HG02623 (cell line): ENCODE data around the gene PIKFYVE.
"Not testable (repeated sequence)": the region's sequence is repeated elsewhere in the genome, so short reads cannot be mapped to it uniquely, and the experiment has no call there.

Experiments used
- ATAC-seq: cut with Tn5 transposase; IDR thresholded peaks from one replicate; pipeline ENCODE4 v1.9.1; 2021; ENCODE audit warnings: moderate library complexity; ENCODE audit not compliant: unreplicated experiment

Gene PIKFYVE

DNA sequence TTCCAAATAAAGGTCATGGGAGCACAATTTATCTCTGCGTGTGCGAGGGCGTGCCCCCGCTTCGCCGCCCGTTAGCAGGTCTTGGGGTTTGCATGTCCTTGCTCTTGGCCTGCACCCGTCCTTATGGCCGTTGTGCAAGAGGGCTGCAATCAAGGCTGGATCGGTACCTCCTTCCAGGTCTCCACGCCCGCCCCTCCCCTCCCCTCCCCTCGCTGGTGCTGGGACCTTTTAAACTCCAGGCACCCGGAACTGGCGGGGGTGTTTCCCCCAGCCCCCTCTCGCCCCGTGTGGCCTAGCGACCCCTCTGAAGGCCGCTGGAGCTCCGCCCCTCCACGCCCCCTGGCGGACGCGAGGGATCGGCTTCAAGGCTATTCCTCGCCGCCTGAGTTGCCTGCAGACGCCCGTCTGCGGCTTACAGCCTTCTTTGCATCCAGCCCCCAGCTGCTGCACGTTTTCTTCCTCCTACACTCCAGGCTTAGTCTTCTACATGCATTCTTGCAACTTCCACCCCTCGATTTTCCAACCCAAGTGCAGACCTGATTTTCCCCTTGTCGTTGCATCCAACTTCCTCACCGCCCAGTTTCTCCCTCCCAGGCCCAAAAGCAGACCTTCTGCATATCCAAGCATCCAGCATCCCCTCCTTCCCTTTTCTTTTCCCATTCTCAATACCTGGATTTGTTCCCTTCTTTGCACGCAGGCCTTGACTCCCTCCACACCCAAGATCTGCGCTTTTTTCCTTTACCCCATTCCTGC is 11.8 kb upstream of the PIKFYVE start:
- peak; percentile 54 for ATAC-seq

DNA sequence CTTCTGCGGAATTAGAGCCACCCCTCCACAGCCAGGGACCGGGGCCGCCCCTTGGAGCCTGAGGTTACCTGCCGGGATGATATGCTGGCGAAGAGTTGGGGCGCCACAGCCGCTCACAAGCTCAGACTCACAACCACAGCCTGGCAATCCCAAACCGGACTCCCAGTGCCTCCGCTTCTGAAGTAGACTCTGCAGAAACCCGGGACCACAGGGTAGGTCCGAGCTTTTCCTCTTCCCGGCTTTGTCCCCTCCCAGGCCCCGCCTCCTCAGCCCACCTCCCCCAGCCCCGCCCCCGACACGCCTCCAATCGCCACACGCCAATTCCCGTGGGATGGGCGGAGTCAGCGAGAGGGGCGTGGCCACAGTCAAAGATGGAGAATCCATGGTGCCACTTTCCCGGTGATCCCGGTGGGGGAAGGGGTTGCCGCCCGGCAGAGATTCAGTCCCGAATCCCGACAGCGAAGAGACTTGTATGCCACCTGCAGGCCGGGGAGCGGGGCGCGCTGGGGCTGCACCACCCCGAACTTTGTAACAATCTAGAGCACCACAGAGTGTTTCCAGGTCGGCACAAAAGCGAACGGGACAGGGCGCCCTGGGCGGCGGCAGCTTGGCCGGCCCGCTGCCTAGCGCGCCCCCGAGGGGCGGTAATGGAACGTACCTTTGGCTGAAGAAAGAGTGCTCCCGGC is 11.0 kb upstream of the PIKFYVE start, which contains the start of gene IDH1:
IDH1 (minus strand) TSS at position 201 of the 686 bp plus-strand sequence. CDS start 3,520 bp downstream, outside the sequence.
- peak; percentile 72 for ATAC-seq

DNA sequence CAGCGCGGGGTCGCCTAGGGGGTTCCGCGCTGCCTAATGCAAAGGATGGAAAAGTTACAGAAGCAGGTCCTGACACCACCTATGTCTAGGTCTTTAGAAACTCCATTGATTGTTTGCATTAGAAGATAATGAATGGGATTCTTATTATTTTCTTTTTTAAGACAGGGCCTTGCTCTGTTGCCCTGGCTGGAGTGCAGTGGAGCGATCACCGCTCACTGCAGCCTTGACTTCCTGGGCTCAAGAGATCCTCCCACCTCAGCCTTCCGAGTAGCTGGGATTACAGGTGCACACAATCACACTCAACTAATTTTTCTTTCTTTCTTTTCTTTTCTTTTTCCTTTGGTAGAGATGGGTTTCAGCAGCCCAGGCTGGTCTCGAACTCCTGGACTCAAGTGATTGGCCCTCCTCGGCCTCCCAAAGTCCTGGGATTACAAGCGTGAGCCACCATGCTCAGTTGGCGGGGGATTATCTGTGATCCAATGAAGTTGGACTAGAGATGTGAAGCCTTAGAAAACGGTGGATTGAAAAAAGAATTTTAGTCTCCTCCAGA is 10.4 kb upstream of the PIKFYVE start:
- peak; percentile 7 for ATAC-seq

DNA sequence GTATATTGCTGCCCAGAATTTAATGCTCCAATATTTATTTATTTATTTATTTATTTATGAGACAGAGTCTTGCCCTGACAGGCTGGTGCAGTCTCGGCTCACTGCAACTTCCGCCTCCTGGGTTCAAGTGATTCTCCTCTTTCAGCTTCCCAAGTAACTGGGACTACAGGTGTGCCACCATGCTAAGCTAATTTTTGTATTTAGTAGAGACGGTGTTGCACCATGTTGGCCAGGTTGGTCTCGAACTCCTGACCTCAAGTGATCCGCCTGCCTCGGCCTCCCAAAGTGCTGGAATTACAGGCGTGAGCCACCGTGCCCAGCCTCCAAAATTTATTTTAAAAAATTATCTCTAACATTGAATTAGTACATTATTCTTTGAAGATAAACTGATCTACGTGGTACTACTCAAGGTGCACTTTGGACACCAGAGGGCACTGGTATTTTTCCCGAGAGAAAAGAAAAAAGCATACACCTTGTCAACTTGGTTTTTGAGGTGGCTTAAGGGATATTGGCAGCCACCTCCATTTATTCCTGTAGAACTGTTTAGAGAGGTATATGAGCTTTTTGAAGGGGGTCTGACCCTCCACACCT is 9.8 kb upstream of the PIKFYVE start:
- no peak for ATAC-seq

DNA sequence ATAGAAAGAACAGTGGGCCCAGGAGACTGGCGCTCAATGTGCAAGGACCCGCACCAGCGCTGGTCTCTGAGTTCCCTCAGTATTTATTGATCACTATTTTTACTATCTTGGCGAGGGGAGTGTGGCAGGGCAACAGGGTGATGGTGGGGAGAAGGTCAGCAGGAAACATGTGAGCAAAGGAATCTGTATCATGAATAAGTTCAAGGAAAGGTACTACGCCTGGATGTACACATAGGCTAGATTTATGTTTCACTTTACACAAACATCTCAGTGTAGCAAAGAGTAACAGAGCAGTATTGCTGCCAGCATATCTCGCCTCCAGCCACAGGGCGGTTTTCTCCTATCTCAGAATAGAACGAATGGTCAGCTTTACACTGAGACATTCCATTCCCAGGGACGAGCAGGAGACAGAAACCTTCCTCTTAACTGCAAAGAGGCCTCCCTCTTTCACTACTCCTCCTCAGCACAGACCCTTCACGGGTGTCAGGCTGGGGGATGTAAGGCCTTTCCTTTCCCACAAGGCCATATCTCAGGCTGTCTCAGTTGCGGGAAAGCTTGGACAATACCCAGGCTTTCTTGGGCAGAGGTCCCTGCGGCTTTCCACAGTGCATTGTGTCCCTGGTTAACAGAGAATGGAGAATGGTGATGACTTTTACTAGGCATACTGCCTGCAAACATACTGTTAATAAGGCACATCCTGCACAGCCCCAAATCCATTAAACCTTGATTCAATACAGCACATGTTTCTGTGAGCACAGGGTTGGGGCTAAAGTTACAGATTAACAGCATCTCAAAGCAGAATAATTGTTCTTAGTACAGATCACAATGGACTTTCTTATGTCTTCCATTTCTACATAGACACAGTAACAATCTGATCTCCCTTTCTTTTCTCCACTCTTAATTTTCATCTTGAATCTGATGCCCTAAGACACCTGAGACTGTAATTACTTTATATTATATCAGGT is 8.9 kb upstream of the PIKFYVE start:
- not testable (repeated sequence) for ATAC-seq

DNA sequence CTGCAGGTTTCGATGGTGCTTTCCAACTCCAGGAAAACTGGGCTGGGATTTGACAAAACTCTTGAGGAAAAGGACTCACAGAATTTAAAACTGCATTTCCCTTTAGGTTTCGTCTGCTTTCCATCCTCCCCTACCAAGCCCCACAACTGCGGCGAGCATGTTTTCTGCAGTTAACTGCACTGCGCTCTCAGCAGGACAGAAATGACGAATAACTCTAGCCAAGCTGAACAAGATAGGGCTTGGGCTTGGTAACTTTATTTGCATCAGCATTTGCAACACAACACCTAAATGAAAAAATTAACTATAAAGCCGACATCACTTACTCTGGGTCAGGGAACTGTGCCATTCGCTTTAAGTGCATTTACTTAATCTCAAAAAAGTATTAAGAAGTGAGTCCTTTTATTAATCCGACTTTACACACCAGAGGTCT is 669 bp upstream of the PIKFYVE start:
- ATAC-seq = peak; percentile 41

DNA sequence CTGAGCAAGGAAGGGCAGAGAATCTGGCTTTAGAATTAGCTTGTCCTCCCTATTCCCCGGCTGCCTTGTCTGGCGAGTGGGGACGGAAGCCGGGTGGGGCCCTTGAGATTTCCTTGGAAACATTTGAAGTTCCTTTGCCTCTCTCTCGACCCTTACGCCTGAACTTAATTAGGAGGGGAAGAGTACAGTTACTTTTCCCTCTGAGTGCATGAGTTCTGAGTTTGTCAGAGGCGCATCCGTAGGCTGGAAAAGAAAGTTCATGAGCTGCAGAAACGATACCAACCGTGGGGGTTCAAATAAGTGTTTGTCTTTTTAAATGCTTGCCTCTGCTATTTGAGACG is 468 bp downstream of the PIKFYVE start:
- ATAC-seq = peak; percentile 7

DNA sequence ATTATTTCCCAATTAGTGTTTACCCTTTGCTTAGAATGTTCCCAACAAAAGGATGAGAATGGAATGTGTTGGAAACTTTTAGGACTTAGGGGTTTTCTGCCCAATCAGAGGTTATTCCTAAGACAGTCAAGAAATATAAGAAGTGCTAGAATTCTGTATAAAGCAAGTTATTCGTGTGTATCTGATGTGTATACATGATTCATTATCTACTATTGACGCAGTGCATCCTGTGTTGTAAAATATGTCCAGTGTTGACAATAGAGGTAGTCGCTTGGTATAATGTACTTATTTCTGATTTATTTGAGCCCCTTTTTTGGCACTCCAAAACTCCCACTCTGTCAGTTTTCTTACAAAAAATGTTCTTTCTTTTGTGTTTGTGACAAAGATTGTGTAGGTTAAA is 881 bp downstream of the PIKFYVE start:
- ATAC-seq = no peak

DNA sequence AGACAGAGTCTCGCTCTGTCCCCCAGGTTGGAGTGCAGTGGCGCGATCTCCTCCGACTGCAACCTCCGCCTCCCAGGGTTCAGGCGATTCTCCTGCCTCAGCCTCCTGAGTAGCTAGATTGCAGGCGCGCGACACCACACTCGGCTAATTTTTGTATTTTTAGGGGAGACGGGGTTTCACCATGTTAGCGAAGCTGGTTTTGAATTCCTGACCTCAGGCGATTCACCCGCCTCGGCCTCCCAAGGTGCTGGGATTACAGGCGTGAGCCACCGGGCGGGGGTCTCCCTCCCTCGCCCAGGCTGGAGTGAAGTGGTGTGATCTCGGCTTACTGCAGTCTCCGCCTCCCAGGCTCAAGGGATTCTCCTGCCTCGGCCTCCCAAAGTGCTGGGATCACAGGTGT is 1.5 kb downstream of the PIKFYVE start:
- not testable (repeated sequence) for ATAC-seq

DNA sequence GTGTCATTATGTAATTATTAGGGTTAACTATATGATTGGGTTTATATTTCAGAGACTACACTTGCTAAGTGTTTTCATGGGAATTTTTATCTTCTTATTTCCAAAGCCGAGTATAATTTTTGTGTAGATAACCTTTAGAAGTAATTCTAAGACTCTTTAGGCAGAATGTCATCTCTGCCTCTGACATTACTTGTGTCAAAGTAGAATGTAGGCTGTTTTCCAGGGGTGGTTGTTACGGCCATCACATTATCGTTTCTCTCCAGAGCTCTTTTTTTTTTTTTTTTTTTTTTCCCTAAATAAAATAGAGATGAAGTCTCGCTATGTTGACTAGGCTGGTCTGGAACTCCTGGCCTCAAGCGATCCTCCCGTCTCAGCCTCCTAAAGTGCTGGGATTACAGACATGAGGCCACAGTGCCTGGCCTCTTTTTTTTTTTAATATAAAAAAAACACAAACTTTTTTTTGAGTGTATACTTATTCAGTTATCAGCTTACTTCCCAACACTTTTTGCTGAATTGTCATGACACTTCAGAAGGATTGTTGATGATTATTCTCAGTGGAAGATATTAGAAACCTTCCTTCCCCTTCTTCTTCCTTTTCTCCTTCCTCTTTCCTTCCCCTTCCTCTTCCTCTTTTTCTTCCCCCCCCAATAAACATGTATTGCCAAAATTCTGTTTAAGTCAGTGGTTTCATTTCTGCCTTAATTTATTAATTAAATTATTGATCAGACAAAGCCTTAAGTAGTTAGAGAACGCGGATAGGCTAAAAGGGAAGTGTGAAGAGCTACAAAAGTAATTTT is 2.3 kb downstream of the PIKFYVE start:
- no peak for ATAC-seq

DNA sequence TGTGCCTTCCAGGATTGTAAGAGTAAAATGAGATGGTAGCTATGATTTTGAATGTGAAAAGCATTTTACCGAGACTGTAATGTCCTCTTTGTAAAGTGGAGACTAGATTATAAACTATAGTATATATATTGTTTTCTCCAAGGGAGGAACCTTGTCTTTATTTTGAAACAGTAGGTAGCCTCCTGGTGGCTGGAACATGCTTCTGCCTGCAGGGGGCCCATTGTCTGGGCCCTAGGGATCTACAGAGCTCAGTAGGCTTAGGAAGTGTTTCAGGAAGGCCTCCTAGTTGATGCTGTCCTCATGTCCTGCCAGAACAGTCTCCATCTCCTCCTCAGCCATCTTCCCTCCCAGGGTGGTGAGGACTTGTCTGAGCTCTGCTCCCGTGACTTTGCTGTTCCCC is 3.0 kb downstream of the PIKFYVE start:
- no peak for ATAC-seq

DNA sequence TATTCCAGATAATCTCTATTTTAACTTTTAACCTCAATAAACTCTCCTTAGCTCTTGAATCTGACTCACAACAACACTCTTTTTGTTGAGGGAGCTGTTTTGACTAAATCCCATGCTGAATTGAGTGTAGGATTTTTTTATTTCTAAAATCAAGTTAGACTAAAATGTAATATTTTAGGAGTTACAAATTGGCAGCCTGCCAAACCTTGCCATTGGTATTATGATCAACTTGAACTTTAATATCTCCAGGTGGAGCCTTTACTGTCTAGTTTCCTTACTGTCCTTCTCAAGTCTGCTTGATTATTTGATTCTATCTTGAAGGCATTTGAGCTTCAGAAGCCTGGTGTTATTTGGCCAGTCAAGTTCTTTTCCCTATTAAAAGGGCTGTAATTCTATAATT is 8.7 kb downstream of the PIKFYVE start:
- no peak for ATAC-seq

DNA sequence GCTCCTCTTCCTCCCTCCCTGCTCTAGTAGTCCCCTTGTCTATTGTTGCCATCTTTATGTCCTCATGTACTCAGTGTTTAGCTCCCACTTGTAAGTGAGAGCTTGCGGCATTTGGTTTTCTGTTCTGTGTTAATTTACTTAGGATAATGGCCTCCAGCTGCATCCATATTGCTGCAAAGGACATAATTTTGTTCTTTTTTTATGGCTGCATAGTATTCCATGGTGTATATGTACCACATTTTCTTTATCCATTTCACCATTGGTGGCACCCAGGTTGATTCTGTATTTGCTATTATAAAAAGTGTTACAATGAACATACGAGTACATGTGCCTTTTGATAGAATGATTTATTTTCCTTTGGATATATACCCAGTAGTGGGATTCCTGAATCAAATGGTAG is 12.5 kb downstream of the PIKFYVE start:
- no peak for ATAC-seq

DNA sequence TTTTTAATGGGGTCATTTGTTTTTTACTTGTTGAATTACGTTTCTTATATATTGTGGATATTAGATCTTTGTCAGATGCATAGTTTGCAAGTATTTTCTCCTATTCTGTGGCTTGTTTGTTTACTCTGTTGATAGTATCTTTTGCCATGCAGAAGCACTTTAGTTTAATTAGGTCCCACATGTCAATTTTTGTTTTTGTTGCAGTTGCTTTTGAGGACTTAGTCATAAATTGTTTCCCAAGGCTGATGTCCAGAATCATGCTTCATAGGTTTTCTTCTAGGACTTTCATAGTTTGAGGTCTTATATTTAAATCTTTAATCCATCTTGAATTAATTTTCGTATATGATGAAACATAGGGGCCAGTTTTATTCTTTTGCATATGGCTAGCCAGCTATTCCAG is 13.2 kb downstream of the PIKFYVE start:
- no peak for ATAC-seq

DNA sequence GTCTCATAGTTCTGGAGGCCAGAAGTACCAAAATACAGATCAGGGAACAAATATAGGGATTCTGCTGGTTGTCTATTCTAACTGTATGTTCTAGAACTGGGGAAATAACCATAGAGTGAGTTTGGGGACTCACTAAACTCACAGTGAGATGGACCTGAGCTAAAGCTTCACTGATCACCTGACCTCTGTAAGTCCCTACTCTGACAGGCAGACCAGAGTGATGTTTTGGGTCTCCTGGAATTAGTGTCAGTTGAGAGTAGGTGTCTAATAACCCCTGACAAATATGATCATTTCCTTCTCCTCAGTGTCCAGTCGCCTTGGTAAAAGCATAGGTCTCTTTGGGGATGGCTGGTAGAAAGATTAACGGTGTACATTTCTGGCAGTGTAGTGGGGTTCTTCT is 14.2 kb downstream of the PIKFYVE start:
- ATAC-seq = no peak

DNA sequence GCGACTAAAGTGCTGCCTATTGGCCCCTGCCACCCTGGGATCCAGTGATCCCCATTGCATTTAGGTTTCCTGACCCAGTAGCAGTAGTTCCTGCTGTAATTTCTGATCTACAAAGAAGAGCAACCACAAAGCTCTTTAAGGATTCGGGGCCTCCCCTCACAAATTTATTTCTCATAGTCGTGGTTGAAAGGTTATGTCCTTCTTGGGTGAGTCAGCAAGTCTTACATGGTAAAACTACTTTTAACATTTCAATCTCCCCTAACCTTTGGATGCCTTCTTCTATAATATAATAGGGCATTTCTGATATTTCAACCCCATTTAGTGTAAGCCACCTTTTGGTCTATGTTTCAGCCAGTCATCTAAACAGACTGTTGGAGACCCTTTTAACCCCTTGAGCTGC is 14.9 kb downstream of the PIKFYVE start:
- no peak for ATAC-seq

DNA sequence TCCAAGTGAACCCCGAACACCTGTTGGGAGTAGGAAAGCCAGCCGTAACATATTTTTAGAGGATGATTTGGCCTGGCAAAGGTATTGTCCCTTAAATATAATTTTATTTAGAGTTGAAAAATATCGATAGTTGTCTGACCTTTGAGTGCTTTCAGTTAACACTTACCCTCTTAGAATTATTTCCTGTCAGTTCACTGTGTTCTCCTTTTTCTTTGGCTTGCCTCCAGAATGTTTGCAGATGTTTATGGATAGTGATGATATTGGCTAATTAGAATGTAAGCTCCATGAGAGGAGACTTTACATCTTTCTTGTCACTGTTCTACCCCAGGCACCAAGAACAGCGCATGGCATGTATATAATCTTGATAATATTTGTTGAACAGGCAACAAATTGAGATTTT is 19.8 kb downstream of the PIKFYVE start:
- no peak for ATAC-seq

DNA sequence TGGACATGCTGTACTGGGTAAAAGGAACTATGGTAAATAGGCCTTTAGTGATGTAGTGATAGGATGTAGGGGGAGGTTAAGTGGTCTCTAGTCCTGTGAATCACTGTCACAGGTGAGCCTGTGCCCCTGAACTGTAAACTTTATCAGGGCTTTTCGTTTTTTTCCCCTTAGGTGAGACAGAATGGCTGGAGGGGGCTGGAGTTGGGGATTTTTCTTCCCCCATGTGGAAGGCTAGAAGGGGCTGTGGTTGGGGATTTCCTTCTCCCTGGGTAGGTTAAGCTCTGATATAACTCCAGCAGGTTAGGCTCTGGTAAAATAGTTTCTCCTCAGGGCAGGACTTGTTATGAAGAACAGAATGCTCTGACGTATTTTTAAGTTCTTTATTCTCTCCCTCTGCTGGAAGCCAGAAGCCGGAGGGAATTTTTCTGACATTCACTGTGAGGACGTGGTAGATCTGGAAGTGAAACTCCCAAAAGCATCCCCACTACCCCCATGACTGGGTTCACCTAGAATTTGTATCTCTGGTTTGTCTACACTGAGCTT is 28.5 kb downstream of the PIKFYVE start:
- ATAC-seq = peak; percentile 64

DNA sequence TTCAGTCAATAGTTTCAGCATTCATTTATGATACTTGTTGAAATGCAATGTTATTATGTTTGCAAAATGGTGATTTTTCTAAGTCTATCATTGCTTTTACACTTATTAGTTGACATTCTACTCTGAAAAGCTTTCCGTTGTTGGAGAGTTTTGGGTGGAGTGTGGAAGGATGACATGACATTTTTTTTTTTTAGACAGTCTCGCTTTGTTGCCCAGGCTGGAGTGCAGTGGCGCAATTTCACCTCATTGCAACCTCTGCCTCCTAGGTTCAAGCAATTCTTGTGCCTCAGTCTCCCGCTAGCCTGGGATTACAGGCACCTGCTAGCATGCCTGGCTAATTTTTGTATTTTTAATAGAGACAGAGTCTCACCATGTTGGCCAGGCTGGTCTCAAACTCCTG is 29.8 kb downstream of the PIKFYVE start:
- no peak for ATAC-seq

DNA sequence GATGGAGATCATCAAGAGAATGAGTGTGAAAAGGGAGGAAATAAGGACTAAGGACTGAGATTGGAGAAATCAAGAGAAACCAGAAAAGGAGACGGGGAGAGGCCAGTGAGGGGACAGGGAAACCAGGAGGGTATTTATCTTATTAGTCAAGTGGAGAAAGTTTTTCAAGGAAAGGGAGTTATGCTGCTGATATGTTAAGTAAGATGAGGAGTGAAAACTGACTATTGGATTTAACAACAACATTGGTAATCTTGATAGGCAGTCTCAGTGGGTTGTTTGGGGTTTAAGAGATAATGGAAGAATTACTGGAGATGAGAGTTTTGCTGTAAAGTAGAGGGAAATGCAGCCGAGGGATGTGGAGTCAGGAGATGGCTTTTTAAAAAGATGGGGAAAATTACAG is 30.6 kb downstream of the PIKFYVE start:
- ATAC-seq = no peak
